Fibroblast of skin of right quadriceps (primary cell): ENCODE measurements around the gene CRBN.
A peak's percentile ranks its signal among the peaks of the same experiment; 100 is the strongest.

Experiments used
- DNase-seq: peaks from one replicate; pipeline ENCODE4 v3.0.0-alpha.2; 2013

The CRBN gene

DNA sequence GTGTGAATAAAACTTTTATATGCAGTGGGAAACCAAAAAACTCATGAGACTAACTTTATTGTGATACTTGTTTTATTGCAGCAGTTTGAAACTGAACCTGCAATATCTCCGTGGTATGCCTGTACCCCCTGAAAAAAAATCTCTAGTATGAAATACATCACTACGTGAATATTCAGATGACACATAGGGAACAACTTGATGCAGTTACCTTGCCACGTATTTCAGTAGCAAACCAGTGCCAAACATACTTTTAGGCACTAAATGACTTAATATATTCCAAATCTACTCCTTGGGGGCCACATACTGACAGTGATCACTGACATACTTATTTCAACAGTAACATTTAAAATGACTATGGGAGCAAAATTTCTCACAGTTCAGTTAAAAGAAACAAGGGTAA, 13.8 kb downstream of the CRBN start:
- DNase-seq: no peak

DNA sequence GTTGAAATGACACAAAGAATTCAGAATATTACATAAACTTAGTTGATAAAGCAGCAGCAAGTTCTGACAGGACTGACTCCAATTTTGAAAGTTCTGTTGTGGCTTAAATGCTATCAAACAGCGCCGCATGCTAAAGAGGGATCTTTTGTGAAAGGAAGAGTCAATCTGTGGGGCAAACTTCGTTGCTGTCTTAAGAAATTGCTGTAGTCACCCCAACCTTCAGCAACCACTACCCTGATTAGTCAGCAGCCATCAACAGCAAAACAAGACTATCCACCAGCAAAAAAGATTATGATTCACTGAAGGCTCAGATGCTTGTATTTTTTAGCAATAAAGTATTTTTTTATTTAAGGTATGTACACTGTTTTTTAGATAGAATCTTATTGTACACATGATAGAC, 14.2 kb downstream of the CRBN start:
- no peak for DNase-seq

DNA sequence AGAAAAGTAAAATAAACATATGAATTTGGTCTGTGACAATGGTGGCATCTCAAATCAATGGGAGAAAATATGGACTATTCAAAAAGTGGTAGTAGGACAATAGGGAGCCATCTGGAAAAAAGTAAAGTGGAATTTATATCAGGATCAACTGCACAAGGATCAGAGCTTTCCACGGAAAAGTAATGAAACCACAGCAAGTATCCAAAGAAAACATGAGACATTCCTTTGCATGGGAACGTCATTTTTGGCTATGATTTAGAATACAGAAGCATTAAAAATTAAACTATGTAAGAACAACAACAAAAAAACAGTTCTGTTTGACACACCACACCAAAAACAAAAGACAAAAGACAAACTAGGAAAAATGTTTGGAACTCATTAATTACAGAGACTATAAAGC, 18.7 kb downstream of the CRBN start:
- DNase-seq: no peak

DNA sequence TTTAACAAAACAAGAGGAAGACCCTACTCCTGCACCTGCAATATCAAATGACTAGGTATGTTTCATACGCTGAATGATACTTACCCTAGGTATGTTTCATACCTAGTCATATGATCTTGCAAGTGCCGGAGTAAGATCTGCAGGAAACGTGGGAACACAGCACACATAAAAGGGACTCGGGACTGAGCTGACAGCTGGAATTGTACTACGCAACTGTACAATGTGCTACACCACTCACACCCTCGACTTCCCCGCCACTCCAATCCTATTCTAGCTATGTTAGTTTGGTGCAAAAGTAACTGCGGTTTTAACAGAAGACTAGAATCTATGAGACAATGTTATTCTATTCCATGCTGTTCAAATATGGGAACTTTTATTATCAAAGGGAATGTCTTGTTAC, 22.0 kb downstream of the CRBN start:
- no peak for DNase-seq

DNA sequence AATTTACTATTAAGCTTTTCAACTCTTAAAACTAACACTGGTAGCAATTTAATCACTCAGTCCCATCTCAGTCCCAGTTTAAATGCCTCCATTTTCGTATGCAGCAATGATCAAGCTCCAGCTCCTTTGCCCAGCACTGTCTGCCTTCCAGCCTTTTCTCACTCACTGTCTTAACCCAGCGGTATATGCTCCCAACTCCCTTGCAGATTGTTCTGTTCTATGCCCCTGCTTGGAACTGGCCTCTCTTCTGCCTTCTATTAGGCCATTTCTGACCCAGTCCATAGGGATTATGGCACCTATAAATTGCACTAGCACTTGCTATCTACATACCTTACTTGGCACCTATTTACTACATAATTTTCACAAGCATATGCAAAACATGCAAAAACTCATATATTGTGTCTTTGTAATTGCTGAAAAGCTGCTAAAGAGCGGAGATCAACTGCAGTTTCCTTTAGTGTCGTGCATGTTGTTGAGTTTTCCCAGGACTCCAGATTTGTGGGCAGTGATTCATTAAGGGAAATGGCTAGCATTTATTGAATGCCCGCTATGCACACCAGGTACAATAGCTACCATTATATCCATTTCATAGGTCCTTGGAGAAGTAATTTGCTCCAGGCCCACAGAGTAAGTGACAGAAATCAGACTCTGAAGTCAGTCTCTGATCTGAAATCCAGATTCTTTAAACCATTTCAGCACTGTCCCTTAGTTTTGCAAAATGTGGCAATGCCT, 24.4 kb downstream of the CRBN start:
- no peak for DNase-seq

DNA sequence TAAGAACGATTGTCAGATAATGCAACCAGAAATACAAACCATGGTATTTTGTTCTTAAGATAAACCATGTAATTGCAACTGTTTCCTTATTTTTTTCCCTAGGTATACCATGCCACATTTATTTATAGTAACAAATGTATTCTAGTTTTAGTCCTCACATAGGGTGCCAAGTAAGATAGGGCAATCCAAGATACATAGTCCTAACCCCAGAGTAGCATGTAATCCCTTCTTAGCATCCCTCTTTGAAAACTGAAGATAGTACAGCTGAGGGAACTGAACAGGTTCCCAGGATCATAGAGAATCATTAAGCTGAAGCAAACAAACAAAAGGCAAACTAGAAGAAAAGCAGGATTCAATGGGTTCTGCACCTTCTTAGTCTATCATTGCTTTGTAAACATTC, 28.0 kb downstream of the CRBN start:
- DNase-seq: no peak

DNA sequence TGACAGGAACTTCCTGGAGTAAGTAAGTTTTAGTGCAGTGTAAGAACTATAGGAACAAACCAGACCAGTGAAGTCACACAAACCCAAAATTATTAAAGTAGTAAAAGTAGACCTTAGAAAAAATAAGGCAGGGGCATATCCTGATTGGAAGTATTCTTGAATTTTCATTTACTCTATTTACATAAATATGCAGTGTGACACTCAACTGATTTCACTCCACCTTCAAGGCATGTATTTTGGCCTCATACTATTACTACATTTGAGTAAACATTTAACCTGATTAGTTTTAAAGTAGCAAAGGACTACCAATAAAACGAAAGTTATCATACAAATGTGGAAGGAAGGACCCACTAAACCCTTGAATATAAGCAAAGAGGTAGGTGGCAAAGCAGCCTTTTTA, 29.9 kb downstream of the CRBN start:
- DNase-seq: no peak

DNA sequence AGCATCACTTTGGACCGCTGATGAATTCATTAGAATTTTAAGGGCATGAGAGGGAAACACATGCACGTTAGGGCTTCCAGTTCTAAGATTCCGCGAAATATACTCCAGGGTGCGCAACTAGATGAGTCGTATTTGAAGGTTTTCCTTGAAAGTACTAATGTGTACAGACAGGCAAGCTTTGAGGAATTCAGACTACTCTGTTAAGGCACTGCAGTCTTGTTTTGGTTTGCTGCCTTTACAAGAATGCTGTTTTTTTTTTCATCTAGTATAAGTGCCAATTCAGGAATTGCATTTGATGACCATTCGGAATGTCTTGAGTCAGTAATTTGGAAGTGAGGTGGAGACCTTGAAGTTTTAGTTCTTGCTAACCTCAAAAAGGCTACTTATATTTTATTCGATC, 33.7 kb downstream of the CRBN start:
- DNase-seq: no peak

DNA sequence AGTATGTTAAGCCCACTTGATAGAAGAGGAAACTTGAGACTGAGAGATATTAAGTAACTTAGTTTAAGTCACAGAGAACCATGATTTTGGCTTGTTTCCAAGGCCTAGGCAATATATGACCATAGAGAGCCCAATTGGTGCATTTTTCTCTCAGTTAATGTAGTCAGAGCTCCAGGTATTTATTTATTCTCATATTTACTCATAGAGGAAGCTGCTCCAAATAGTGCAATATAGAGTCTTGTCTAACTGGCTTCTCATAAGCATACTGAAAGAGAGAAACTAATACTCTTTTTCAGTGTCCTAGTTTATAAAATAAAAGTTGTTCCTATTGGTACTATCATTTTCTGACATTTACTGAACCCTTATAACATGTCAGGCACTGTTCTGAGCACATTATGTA, 37.6 kb downstream of the CRBN start:
- no peak for DNase-seq

DNA sequence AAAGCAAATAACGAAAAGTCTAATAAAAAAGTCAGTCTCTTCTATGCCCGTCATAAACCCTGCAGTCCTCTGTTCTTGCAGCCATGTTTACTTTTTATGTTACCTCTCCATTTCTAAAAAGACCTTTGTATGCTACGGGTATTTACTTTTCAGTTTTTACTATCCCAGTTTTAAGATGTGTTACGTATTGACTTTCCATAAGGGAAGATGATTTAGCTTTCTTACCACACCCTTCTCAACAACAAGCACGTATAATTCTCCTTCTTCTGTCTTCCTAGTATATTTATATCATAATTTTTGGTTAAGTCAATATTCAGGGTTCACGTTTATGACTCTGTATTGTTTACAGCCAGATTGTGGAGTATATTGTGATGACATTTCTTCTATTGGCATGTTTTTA, 42.0 kb downstream of the CRBN start:
- no peak for DNase-seq

DNA sequence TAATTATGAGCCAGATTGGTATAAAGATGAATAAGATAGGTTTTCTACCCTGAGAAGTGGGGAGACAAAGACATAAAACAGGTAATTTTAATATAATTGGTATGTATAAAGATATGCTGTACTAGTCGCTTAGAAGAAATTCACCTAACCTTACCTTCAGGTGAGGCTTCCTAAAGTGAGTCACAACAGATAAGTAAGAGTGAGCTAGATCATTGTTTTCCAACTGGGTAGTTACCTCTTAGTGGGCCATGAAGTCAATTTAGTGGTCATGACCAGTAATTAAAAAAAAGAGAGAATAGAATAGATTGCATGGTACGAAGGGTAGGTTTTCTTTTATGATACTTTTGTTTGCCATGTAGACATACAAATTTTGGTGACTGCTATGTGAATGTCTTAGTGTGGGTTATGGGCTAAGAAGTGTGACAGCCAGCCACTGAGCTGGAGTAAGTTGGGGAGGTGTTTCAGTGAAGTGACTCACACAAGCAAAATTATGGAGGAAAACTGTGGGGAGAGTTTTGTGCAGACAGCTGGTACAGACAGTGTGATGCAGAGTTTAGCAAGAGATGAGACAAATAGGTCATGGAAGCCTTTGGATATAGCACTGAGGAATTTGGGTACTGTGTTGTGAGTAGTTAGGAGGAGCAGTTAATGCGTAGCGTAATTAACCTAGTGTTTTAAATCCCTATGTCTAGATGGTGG, 44.6 kb downstream of the CRBN start:
- peak; percentile 10 for DNase-seq

DNA sequence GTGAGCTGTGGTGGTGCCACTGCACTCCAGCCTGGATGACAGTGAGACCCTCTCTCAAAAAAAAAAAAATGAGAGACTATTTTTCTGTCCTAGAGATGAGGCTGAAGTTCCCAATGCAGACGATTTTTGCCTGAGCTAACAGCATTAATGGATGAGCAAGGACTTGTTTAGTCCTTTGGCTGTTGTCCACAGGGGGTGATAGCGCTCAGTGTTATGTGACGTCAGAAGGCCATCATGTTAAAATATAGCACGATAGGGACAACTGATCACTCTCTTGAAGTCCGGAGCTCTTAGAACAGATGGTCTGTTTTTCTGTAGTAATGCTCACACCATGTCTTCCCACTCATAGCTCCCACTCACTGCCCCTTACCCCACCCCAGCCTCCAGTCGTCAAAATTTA, 46.0 kb downstream of the CRBN start:
- no peak for DNase-seq

DNA sequence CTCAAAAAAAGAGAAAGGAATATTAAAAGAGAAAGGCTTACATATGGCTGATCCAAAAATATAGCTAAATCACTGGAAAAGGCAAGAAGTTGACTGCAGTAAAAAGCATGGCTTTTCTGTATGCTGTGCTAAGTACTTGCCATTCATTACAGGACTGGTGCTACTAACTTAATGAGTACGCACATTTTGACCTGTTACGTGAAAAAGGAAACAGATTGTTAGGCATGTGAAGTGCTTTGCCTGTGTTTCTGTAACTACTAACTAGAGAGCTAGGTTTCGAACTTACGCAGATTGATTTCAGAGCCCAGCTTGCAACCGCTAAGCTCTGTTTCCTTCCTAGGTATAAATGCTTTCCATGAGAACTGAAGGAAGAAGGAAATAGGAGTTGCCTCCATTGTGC, 49.9 kb downstream of the CRBN start:
- no peak for DNase-seq

DNA sequence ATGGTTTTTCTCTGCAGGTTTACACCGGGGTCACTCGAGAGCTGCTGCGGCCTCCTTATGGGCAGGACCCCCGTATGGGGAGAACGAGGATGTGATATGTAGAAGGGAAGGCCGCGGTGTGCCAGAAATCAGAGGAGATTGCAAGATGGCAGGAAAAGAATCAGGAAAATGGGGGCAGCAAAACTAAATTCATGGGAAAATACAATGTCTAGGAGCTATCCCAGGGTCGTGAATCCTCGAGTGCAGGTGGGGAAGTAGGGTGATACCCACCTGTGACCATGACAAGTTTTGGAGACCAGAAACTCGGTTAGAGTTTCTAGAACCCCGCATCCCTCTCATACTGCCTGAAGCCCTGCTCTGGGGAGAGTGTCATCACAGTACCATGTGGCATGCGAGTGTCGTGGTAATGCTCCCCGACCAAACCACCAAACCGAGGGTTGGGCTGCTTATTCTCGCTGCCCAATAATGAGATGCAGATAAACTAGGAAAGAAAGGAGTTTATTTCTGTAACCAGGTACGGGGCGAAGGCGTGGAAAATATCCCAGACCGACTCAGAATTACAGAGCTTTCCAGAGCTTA, 52.0 kb downstream of the CRBN start:
- peak; percentile 11 for DNase-seq

DNA sequence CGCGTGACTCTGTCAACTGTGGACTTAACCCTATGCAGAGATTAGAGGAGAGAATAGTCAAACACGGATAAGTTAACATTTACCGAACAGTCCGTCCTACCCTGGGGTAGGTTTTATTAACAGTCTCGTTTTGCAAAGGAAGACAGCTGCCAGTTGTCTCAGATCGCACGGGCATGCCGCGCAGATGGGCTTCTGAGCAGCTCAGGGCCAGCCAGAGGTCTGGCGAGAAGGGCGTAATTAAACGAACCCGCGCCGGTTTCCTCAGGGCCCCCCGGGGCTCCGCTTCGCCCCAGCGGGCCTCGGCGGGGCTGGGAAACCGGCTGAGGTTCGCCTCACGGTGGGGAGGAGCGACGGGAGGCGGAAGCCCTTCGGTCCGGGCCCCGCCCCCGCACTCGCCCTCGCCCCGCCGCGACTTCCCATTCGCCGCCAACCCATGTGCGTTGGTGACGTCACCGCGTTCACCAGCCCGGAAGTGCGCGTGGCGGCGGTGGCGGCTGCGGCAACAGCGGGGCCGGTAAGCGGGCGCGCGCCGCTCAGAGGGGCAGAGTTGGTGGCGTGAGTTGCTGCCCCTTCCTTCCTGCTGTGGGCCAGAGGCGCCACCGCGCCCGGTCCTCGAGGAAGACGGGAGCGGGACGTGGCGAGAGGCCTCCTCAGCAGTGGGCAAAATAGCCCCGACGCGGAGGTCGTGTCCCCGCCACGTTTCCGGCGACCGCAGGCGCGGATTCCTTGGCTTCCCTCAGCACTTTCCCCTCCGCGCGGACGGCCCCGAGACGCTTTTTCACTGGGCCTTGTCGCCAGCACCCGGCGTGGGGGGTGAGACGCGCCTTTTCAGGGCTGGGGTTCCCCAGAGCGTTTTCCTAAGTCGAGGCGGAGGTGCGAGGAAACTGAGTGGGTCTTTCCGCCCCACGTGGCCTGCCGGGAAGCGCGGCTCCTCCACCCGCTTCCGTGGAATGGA, 52.7 kb downstream of the CRBN start, which contains the start of gene TRNT1:
TRNT1 (plus strand) TSS at position 464 of the 955 bp plus-strand sequence. CDS start 2,101 bp downstream, outside the sequence.
- peak; percentile 93 for DNase-seq

DNA sequence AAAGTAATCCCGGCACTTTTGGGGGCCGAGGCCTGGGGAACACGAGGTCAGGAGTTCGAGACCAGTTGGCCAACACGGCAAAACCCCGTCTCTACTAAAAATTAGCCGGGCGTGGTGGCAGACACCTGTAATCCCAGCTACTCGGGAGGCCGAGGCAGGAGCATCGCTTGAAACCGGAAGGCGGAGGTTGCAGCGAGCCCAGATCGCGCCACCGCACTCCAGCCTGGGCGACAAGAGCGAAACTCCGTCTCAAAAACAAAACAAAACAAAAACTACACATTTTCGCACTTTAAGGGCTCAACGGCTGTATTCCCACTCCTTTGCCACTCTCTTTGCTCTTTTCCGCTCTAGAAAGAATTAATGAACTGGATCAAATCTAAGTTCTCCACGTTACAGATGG, 53.5 kb downstream of the CRBN start:
- DNase-seq: no peak

DNA sequence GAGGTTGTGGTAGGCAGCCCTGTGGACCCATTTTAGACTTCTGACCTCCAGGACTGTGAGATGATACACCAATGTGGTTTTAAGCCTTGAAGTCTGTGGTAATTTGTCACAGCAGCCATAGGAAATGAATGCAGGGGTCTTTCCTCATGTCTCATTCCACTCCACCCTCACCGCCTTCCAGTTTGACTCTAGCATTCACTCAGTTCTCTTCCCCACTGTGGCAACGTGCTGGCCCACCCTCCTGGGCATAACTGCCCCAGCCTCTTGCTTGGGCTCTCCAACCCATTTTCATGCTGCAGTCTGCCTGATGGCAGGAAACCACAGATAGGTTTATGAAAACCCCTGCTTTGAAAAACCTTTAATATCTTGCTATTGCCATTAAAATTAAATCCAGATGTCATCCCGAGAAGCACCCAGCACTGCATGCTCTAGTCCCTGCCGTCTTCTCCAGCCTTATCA, 60.1 kb downstream of the CRBN start:
- peak; percentile 2 for DNase-seq

DNA sequence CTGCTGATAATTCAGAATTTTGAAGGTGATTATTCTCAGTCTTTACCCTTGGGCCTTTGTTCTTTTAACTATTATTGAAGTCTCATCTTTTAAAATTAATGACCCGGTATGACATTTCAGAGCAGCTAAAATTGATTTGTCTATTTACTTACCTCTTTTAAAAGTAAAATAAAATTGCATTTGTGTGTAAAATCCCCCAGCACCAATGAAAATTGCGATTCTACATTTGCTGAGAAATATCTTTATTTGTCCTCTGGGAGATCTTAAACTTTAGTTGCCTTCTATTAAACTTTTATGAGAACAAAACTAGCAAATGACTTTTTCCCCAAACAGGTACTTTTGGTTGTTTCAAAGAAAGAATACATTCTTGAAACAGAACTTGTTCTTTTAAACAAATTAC, 61.8 kb downstream of the CRBN start:
- DNase-seq: no peak

DNA sequence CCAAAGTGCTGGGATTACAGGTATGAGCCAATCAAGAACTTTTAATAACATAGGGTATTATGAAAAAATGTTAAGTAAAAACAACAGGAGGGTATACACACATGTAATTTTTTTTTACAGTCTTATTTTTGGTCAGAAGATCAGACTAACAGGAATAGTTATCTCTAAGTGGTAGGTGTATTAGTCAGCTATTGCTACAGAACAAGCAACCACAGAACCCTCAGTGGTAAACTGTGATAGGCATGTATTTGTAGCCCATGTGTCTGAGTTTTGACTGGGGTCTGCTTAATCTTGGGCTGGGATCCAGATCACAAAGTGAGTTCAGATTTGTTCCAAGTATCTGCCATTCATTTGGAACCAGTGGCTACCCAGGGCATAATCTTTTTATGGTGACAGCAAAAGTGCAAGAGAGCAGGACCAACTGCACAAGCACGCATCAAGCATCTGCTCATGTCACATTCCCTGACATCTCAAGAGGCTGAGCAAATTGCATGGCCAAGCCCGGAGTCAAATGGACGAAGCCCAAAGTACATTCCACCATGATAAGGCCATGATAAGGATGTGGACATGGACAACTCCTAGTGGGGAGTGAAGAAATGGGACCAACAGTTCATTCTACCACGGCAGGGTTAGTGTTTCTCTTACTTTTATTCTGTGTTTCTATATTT, 66.3 kb downstream of the CRBN start:
- DNase-seq: no peak

DNA sequence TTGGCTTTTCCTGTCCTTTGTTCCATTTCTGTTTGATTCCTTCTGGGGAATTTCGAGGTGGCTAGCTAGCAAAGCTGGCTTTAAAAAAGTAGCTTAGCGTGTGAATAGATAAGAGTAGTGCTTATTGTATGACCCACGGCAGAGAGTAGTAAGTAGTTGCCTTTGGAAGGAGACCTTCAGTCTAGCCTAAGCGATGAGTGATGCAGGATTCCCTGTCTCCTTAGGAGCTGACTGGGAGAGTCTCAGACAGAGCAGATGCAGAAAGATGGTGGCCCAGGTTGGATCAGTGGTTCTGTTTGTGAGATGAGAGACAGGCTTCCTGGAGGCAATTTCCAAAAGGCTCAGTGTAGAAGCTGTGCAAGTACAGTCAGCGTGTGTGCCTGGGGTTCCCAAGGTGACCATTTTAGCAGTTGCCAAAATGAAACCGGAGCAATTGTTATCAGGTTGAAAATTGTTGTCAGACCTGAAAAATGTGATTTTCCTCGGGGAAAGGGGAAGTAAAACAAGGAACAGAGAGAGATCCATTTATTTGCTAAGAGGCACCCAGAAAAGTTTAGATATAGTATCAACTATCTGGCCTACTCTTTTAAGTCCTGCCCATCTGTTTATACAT, 68.6 kb downstream of the CRBN start:
- DNase-seq: no peak

DNA sequence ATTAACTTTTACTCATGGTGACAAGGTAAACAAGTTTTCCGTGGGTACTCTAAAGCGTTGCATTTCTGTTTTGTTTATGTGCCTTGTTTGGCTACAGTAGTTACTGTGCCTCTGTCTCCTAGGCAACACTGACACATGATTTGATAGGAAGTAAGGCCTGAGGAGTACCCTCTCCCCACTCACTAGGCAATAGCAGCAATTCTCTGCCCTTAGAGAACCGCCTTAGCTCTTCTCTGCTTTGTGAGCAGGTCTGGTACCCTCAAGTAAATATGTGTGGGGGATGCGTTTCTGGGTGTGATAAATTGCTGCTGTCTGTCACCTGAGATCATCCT, 69.2 kb downstream of the CRBN start, which contains the start of gene IL5RA:
IL5RA (minus strand) TSS at position 76 of the 332 bp plus-strand sequence. CDS start 5,390 bp downstream, outside the sequence.
- no peak for DNase-seq
